SK-N-SH (cell line): ENCODE data around the gene MED29. TPM values are rescaled to one million over a fixed set of nuclear protein-coding genes. Genes with fewer than 3 reads are reported as not detected.

Source experiments
- CTCF ChIA-PET: fragments of 300-600, 350-600 bp; formaldehyde crosslinking; extraction: SDS; loops from one replicate; lab custom pipeline; 2021; lab: Yijun Ruan, JAX
- POLR2A ChIA-PET: fragments of 350-600 bp; sonication (Branson Sonifier 250); formaldehyde crosslinking; extraction: SDS; loops from one replicate; lab custom pipeline; 2020; ENCODE audit warnings: antibody characterized with exemption, inconsistent platforms; lab: Yijun Ruan, JAX
- DNase-seq: peaks from one replicate; pipeline ENCODE4 v3.0.0; 2012
- H2AFZ ChIP-seq: fragments of 200-600 bp; sonication (generic); 2 replicates; pipeline ENCODE4 v1.8.1; 2016; ENCODE audit warnings: antibody characterized with exemption, mild to moderate bottlenecking, low read depth
- H3F3A ChIP-seq: fragments of 200-600 bp; sonication (generic); replicated peaks from 2 replicates; pipeline ENCODE3; 2016; ENCODE audit warnings: antibody characterized with exemption, mild to moderate bottlenecking; ENCODE audit not compliant: insufficient read depth
- H3K27ac ChIP-seq, 2 experiments: fragments of 200-500 bp in 1 of 2; fragments of 200-600 bp in 1 of 2; sonication (Bioruptor generic) in 1 of 2; sonication (generic), shearing (Covaris generic) in 1 of 2; 2 replicates each; pipeline versions ENCODE4 v1.5.1 to v1.6.1; 2014 to 2016; ENCODE audit warnings: low read depth in 2 of 2, inconsistent platforms in 1 of 2, low read length in 1 of 2, mild to moderate bottlenecking in 1 of 2, mixed read lengths in 1 of 2
- H3K27me3 ChIP-seq: fragments of 200-600 bp; sonication (generic), shearing (Covaris generic); 2 replicates; pipeline ENCODE4 v1.6.1; 2016; ENCODE audit warnings: mixed run types; ENCODE audit not compliant: insufficient read depth
- H3K36me3 ChIP-seq, 2 experiments: fragments of 200-500 bp in 1 of 2; fragments of 200-600 bp in 1 of 2; sonication (Bioruptor generic) in 1 of 2; sonication (generic) in 1 of 2; replicated peaks in 1 of 2; 2 replicates each; pipeline versions ENCODE3 to v1.5.1; 2014 to 2016; ENCODE audit warnings: low read length in 1 of 2, mild to moderate bottlenecking in 1 of 2; ENCODE audit not compliant: insufficient read depth in 2 of 2, control insufficient read depth in 1 of 2
- H3K4me1 ChIP-seq, 2 experiments: fragments of 200-500 bp in 1 of 2; fragments of 200-600 bp in 1 of 2; sonication (Bioruptor generic) in 1 of 2; sonication (generic), shearing (Covaris generic) in 1 of 2; 2 replicates each; pipeline versions ENCODE4 v1.5.1 to v1.6.1; 2014 to 2016; ENCODE audit warnings: low read depth in 1 of 2, low read length in 1 of 2, mixed run types in 1 of 2; ENCODE audit not compliant: insufficient read depth in 2 of 2, control insufficient read depth in 1 of 2
- H3K4me2 ChIP-seq: fragments of 200-600 bp; sonication (generic), shearing (Covaris generic); 2 replicates; pipeline ENCODE4 v1.6.1; 2017; ENCODE audit warnings: mixed run types
- H3K4me3 ChIP-seq, 2 experiments: fragments of 200-500 bp in 1 of 2; fragments of 200-600 bp in 1 of 2; sonication (Bioruptor generic) in 1 of 2; sonication (generic), shearing (Covaris generic) in 1 of 2; 2 replicates each; pipeline versions ENCODE4 v1.5.1 to v1.8.1; 2014 to 2016; ENCODE audit warnings: low read depth in 2 of 2, inconsistent platforms in 1 of 2, low read length in 1 of 2, mild to moderate bottlenecking in 1 of 2, mixed read lengths in 1 of 2, moderate library complexity in 1 of 2
- H3K79me2 ChIP-seq: fragments of 200-600 bp; sonication (generic); 2 replicates; pipeline ENCODE4 v1.8.1; 2017; ENCODE audit warnings: mild to moderate bottlenecking; ENCODE audit not compliant: insufficient read depth
- H3K9ac ChIP-seq: fragments of 200-600 bp; sonication (generic); 2 replicates; pipeline ENCODE4 v1.6.1; 2017; ENCODE audit warnings: mixed run types
- H3K9me2 ChIP-seq: fragments of 200-600 bp; sonication (generic); 2 replicates; pipeline ENCODE4 v1.6.1; 2017; ENCODE audit warnings: mixed run types
- H3K9me3 ChIP-seq: fragments of 200-600 bp; sonication (generic); 2 replicates; pipeline ENCODE4 v1.6.1; 2017; ENCODE audit warnings: mixed run types, mild to moderate bottlenecking, moderate library complexity
- H4K20me1 ChIP-seq: fragments of 200-600 bp; sonication (generic); 2 replicates; pipeline ENCODE4 v1.6.1; 2017; ENCODE audit warnings: mild to moderate bottlenecking, mixed run types; ENCODE audit not compliant: insufficient read depth
- ELF1 ChIP-seq: IDR thresholded peaks from 2 replicates; pipeline ENCODE4 v1.4.0; 2012
- EZH2phosphoT487 ChIP-seq: fragments of 200-600 bp; sonication (generic); IDR thresholded peaks from 2 replicates; pipeline ENCODE4 v1.6.1; 2017; ENCODE audit warnings: low read depth, mixed run types, mild to moderate bottlenecking, antibody characterized with exemption, moderate library complexity, borderline replicate concordance
- FOXM1 ChIP-seq: IDR thresholded peaks from 2 replicates; pipeline ENCODE4 v1.4.0; 2012; ENCODE audit warnings: low read depth, mild to moderate bottlenecking
- GABPA ChIP-seq: IDR thresholded peaks from 2 replicates; pipeline ENCODE4 v1.4.0; 2012; ENCODE audit warnings: low read depth, mild to moderate bottlenecking
- PBX3 ChIP-seq: IDR thresholded peaks from 2 replicates; pipeline ENCODE4; 2012
- RAD21 ChIP-seq: IDR thresholded peaks from 2 replicates; pipeline ENCODE4 v1.6.1; 2012; ENCODE audit warnings: mild to moderate bottlenecking, low read length
- RCOR1 ChIP-seq: fragments of 150-350 bp; IDR thresholded peaks from 2 replicates; pipeline ENCODE4 v1.6.1; 2017; ENCODE audit warnings: antibody characterized with exemption, low read length
- RFX5 ChIP-seq: IDR thresholded peaks from 2 replicates; pipeline ENCODE4 v1.6.1; 2012; ENCODE audit warnings: mild to moderate bottlenecking, improper control_type of control experiment, low read length
- RXRA ChIP-seq: IDR thresholded peaks from 2 replicates; pipeline ENCODE4 v1.4.0; 2012; ENCODE audit warnings: low read depth, mild to moderate bottlenecking, borderline replicate concordance
- SIN3A ChIP-seq: IDR thresholded peaks from 2 replicates; pipeline ENCODE4 v1.6.1; 2012; ENCODE audit warnings: low read depth, mild to moderate bottlenecking, low read length, moderate library complexity, borderline replicate concordance
- SMC3 ChIP-seq: IDR thresholded peaks from 2 replicates; pipeline ENCODE4 v1.6.1; 2012; ENCODE audit warnings: low read depth, low read length, improper control_type of control experiment
- TAF1 ChIP-seq: IDR thresholded peaks from 2 replicates; pipeline ENCODE4 v1.6.1; 2012; ENCODE audit warnings: low read depth, mild to moderate bottlenecking, low read length, moderate library complexity, borderline replicate concordance
- TCF12 ChIP-seq: IDR thresholded peaks from 2 replicates; pipeline ENCODE4 v1.4.0; 2012
- USF2 ChIP-seq: fragments of 150-350 bp; IDR thresholded peaks from 2 replicates; pipeline ENCODE4 v1.6.1; 2017; ENCODE audit warnings: antibody characterized with exemption, low read length, low read depth, borderline replicate concordance
- WGBS: methylation state at CpG from one replicate; pipeline ENCODE4 v1.1.6; 2017; ENCODE audit warnings: low lambda C conversion rate; 5-methylcytosine and 5-hydroxymethylcytosine counted together
- polyA plus RNA-seq, 3 experiments: library from polyadenylated mRNA; depleted of rRNA; stranded (reverse); fragments of >200 nt; gene quantifications; 2 replicates each; pipeline ENCODE4 v1.2.3, GENCODE V29; 2012
- TF ChIP-seq, protein P1 (sequence below): IDR thresholded peaks from 2 replicates; pipeline ENCODE4 v1.4.0; 2012; ENCODE audit warnings: low read depth, borderline replicate concordance
- TF ChIP-seq, protein P2 (sequence below): IDR thresholded peaks from 2 replicates; pipeline ENCODE4 v1.4.0; 2012; ENCODE audit warnings: low read depth, borderline replicate concordance
- TF ChIP-seq, protein P3 (sequence below): IDR thresholded peaks from 2 replicates; pipeline ENCODE4 v1.4.0; 2012; ENCODE audit warnings: low read depth
- TF ChIP-seq, protein P4 (sequence below): fragments of 150-350 bp; IDR thresholded peaks from 2 replicates; pipeline ENCODE4 v1.6.1; 2016; ENCODE audit warnings: mild to moderate bottlenecking, low read depth, low read length

Gene MED29
- polyA plus RNA-seq, 1 of the 3 experiments (the other 2 are of a cell fraction), result 32.0 TPM

DNA sequence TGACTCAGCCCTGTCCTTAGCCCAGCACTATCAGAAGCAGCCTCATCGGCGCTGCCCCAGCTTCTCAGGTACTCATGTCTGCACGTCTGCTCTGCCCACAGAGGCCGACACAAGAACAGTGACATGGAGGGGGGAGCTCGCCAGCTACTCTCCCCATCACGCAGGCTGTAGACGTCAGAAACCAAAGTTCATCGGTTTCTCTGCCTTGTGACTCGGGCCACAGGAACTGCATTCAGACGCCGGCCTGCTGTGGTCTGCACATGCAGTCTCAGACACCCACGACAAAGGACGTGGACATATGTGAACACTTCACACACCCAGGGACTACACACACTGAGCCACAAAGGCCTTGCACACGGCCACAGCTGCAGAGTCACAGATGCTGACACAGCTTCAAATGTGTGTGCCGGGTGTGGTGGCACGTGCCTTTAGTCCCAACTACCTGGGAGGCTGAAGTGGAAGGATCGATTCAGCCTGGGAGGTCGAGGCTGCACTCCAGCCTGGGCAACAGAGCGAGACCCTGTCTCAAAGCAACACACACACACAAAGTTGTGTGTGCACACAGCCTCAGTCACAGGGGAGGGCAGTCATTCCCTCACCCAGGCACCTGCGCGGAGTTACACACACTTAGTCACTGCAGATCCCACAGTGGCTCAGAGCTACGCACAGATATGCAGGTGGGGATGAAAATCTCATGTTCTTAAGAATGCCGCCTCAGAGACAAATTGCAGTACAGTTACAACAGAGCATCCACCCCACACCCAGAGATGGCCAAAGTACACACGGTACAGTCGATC, 10.6 kb downstream of the MED29 start (continued):
- TF ChIP-seq, protein P1, sequence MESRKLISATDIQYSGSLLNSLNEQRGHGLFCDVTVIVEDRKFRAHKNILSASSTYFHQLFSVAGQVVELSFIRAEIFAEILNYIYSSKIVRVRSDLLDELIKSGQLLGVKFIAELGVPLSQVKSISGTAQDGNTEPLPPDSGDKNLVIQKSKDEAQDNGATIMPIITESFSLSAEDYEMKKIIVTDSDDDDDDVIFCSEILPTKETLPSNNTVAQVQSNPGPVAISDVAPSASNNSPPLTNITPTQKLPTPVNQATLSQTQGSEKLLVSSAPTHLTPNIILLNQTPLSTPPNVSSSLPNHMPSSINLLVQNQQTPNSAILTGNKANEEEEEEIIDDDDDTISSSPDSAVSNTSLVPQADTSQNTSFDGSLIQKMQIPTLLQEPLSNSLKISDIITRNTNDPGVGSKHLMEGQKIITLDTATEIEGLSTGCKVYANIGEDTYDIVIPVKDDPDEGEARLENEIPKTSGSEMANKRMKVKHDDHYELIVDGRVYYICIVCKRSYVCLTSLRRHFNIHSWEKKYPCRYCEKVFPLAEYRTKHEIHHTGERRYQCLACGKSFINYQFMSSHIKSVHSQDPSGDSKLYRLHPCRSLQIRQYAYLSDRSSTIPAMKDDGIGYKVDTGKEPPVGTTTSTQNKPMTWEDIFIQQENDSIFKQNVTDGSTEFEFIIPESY, result no peak
- TF ChIP-seq RAD21, result no peak
- no peak for TF ChIP-seq FOXM1
- no peak for TF ChIP-seq TCF12
- TF ChIP-seq, all 33 proteins: peak for 0

DNA sequence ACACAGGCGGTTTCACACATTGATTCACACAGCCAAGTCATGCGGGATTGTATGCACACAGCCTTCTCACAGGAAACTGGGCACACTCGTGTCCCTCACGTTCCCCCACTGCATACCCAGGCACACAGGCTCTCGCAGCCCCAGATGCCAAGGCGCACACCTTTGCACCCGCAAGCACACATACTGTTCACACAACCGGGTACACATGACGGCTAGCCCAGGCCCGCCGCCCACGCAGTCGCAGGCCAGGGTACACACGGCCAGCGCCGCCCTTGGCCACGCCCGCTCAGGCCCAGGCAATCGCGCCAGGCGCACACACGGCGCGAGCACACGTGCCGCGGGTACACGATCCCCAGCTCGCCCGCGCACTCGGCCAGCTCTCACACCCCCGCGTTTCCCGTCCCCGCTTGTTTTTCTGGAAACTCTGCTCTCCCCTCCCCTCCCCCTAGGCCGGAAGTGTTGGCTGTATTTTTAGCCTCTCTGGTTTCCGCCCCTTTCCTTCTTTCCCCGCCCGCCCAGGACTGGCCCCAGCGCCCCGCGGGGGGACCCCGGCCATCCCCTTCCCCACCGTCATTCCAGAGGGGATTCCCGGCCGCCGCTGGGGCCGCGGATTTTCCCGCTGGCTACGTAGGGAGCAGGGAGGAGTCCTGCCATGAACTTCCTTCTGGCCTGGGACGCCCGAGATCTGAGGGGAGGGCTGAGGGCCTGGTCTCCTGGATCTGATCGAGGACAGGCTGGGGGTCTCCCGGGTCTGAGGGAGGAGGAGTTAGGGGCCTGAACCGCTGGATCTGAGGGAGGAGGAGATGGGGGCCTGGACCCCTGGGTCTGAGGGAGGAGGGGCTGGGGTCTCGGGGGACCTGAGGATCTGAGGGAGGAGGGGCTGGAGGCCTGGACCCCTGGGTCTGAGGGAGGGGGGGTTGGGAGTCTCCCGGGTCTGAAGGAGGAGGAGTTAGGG, 11.4 kb downstream of the MED29 start:
- WGBS, result 6% methylated on average over 42 of the region's 59 CpGs
- Histone ChIP-seq H3K4me2 (peak overlapping the region; percentile 98), H3K4me3 (peak overlapping the region; percentile 41 to 54), H3K36me3 (no peaks in the 10 kb centered on the region), H4K20me1 (peaks cover 6% of the 10 kb centered on the region), H3K9me2 (no peaks in the 10 kb centered on the region), H3K27ac (peak overlapping the region; percentile 77 to 100), H3K9me3 (no peaks in the 10 kb centered on the region), H3K9ac (peak overlapping the region; percentile 97), H3K4me1 (peaks cover 17 to 36% of the 10 kb centered on the region in 2 experiments; a peak in 3 of 4 replicates), H3K79me2 (peaks cover 14% of the 10 kb centered on the region), H3K27me3 (no peaks in the 10 kb centered on the region), H3F3A (peaks cover 43% of the 10 kb centered on the region), H2AFZ (peak overlapping the region; percentile 43; the same call in 1 of the 2 replicates)
- POLR2A ChIA-PET, result interaction anchor here (0.6 to 2.3 kb wide), 2 partner anchors 11 to 38 kb away, joined by 3 to 11 read pairs; partner anchors contain the start of genes MED29 and PAF1
- CTCF ChIA-PET, result interaction anchor here (0.9 to 6.5 kb wide), 4 partner anchors 9 to 444 kb away, joined by 3 to 106 read pairs (median 6); partner anchors contain the start of genes FBL, MED29, PAF1 and PLEKHG2
- DNase-seq, result peak; percentile 87
- no peak for TF ChIP-seq PBX3
- TF ChIP-seq, protein P2, sequence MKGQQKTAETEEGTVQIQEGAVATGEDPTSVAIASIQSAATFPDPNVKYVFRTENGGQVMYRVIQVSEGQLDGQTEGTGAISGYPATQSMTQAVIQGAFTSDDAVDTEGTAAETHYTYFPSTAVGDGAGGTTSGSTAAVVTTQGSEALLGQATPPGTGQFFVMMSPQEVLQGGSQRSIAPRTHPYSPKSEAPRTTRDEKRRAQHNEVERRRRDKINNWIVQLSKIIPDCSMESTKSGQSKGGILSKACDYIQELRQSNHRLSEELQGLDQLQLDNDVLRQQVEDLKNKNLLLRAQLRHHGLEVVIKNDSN, result peak; percentile 35; the same call in 1 of the 2 replicates
- TF ChIP-seq SMC3, result no peak
- TF ChIP-seq, protein P3, sequence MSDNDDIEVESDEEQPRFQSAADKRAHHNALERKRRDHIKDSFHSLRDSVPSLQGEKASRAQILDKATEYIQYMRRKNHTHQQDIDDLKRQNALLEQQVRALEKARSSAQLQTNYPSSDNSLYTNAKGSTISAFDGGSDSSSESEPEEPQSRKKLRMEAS, result peak; percentile 89; the same call in 1 of the 2 replicates
- TF ChIP-seq ELF1, result no peak; the same call in 1 of the 2 replicates
- TF ChIP-seq TCF12, result peak; percentile 30; the same call in 1 of the 2 replicates
- 0 out of 2 replicates have a peak, but pooled peaks have one; percentile 25 for TF ChIP-seq RCOR1
- TF ChIP-seq, protein P4, sequence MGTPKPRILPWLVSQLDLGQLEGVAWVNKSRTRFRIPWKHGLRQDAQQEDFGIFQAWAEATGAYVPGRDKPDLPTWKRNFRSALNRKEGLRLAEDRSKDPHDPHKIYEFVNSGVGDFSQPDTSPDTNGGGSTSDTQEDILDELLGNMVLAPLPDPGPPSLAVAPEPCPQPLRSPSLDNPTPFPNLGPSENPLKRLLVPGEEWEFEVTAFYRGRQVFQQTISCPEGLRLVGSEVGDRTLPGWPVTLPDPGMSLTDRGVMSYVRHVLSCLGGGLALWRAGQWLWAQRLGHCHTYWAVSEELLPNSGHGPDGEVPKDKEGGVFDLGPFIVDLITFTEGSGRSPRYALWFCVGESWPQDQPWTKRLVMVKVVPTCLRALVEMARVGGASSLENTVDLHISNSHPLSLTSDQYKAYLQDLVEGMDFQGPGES, result no peak
- no peak; the same call in 1 of the 2 replicates for TF ChIP-seq TAF1
- TF ChIP-seq SIN3A, result peak; percentile 50; the same call in 1 of the 2 replicates
- TF ChIP-seq EZH2phosphoT487, result no peak
- TF ChIP-seq RXRA, result no peak
- TF ChIP-seq, protein P1, result no peak
- no peak for TF ChIP-seq USF2
- TF ChIP-seq GABPA, result no peak; the same call in none of the 2 replicates
- TF ChIP-seq RFX5, result no peak
